Inferior parietal cortex (tissue), 1 donor: ENCODE measurements around the gene EPB41L1.

ENCODE experiments used
- DNase-seq: peaks from one replicate; pipeline ENCODE4 v3.0.0-alpha.2; 2016; ENCODE audit errors: extremely low spot score

EPB41L1 gene

GRCh38 chr20:36219671-36220220 is 65.2 kb downstream of the EPB41L1 start:
- peak; percentile 29 for DNase-seq

GRCh38 chr20:36225666-36226065 is 71.1 kb downstream of the EPB41L1 start:
- DNase-seq = no peak

GRCh38 chr20:36228770-36229169 is 74.2 kb downstream of the EPB41L1 start:
- no peak for DNase-seq

GRCh38 chr20:36230019-36230418 is 75.5 kb downstream of the EPB41L1 start:
- DNase-seq = no peak

- DNase-seq = no peak
These were observed 76.8 kb downstream of the EPB41L1 start for GRCh38 chr20:36231331-36231730.

GRCh38 chr20:36234771-36235320 is 80.3 kb downstream of the EPB41L1 start:
- no peak for DNase-seq

- DNase-seq = peak; percentile 84
These were observed 81.6 kb downstream of the EPB41L1 start, which contains the start of gene AAR2 for GRCh38 chr20:36235892-36236785. TSS of gene AAR2 (plus strand) at chr20:36236478. CDS start at chr20:36239869, 3,391 bp downstream.

GRCh38 chr20:36236786-36237121 is 82.2 kb downstream of the EPB41L1 start:
- no peak for DNase-seq

GRCh38 chr20:36237477-36237876 is 82.9 kb downstream of the EPB41L1 start:
- no peak for DNase-seq

- no peak for DNase-seq
These were observed 83.6 kb downstream of the EPB41L1 start for GRCh38 chr20:36238153-36238552.

- no peak for DNase-seq
These were observed 84.2 kb downstream of the EPB41L1 start for GRCh38 chr20:36238760-36239159.

GRCh38 chr20:36240076-36240475 is 85.5 kb downstream of the EPB41L1 start:
- DNase-seq = no peak

GRCh38 chr20:36241678-36242077 is 87.1 kb downstream of the EPB41L1 start:
- no peak for DNase-seq

GRCh38 chr20:36243726-36244125 is 89.2 kb downstream of the EPB41L1 start:
- no peak for DNase-seq

GRCh38 chr20:36246401-36246800 is 91.9 kb downstream of the EPB41L1 start:
- no peak for DNase-seq

GRCh38 chr20:36248836-36249235 is 94.3 kb downstream of the EPB41L1 start:
- DNase-seq = no peak

GRCh38 chr20:36249450-36249849 is 94.9 kb downstream of the EPB41L1 start:
- no peak for DNase-seq

GRCh38 chr20:36251426-36251825 is 96.9 kb downstream of the EPB41L1 start:
- DNase-seq = no peak

GRCh38 chr20:36252511-36252910 is 98.0 kb downstream of the EPB41L1 start:
- DNase-seq = no peak

GRCh38 chr20:36253036-36253435 is 98.5 kb downstream of the EPB41L1 start:
- DNase-seq = no peak

- DNase-seq = no peak
These were observed 99.5 kb downstream of the EPB41L1 start for GRCh38 chr20:36254076-36254475.

- no peak for DNase-seq
These were observed 100.9 kb downstream of the EPB41L1 start for GRCh38 chr20:36255445-36255844.
